ENCODE data around the gene FAM227A.
"Not testable (repeated sequence)": the region's sequence is repeated elsewhere in the genome, so short reads cannot be mapped to it uniquely, and the experiment has no call there.

Gene FAM227A

GRCh38 chr22:38657045-38657909 lies 1.1 kb upstream of the FAM227A start:
- DNase-seq = no peak

GRCh38 chr22:38655519-38656255 lies 505 bp downstream of the FAM227A start:
- DNase-seq = no peak

GRCh38 chr22:38653741-38654140 lies 2.5 kb downstream of the FAM227A start:
- DNase-seq = no peak

- DNase-seq = no peak
Measured at GRCh38 chr22:38652859-38653258, 3.3 kb downstream of the FAM227A start.

- DNase-seq = no peak
Measured at GRCh38 chr22:38649841-38650522, 6.2 kb downstream of the FAM227A start.

GRCh38 chr22:38645430-38645829 lies 10.8 kb downstream of the FAM227A start:
- no peak for DNase-seq

GRCh38 chr22:38644245-38644644 lies 11.9 kb downstream of the FAM227A start:
- not testable (repeated sequence) for DNase-seq

- DNase-seq = no peak
Measured at GRCh38 chr22:38641476-38642040, 14.6 kb downstream of the FAM227A start.

- no peak for DNase-seq
Measured at GRCh38 chr22:38638728-38639127, 17.5 kb downstream of the FAM227A start.

GRCh38 chr22:38638216-38638615 lies 18.0 kb downstream of the FAM227A start:
- DNase-seq = no peak

- no peak for DNase-seq
Measured at GRCh38 chr22:38632528-38632927, 23.7 kb downstream of the FAM227A start.

- no peak for DNase-seq
Measured at GRCh38 chr22:38631724-38632123, 24.5 kb downstream of the FAM227A start.

GRCh38 chr22:38629108-38629507 lies 27.1 kb downstream of the FAM227A start:
- no peak for DNase-seq

- no peak for DNase-seq
Measured at GRCh38 chr22:38628444-38628843, 27.7 kb downstream of the FAM227A start.

GRCh38 chr22:38623351-38623750 lies 32.8 kb downstream of the FAM227A start:
- DNase-seq = no peak

GRCh38 chr22:38618682-38619081 lies 37.5 kb downstream of the FAM227A start:
- no peak for DNase-seq

- DNase-seq = no peak
Measured at GRCh38 chr22:38618258-38618657, 37.9 kb downstream of the FAM227A start.

- not testable (repeated sequence) for DNase-seq
Measured at GRCh38 chr22:38615064-38615405, 41.2 kb downstream of the FAM227A start.

- DNase-seq = no peak
Measured at GRCh38 chr22:38614332-38615063, 41.7 kb downstream of the FAM227A start.

- DNase-seq = no peak
Measured at GRCh38 chr22:38613588-38613987, 42.6 kb downstream of the FAM227A start.

- no peak for DNase-seq
Measured at GRCh38 chr22:38612217-38613006, 43.8 kb downstream of the FAM227A start.

- DNase-seq = no peak
Measured at GRCh38 chr22:38611559-38611958, 44.6 kb downstream of the FAM227A start.
